Measurements from ENCODE around the gene PANX1. TPM values are rescaled to one million over a fixed set of nuclear protein-coding genes. Genes with fewer than 3 reads are reported as not detected.
A peak's percentile ranks its signal among the peaks of the same experiment; 100 is the strongest.

Gene PANX1
- total RNA-seq, 1 donor = 39.0 TPM

GRCh38 chr11:94193288-94193687 is 64.6 kb downstream of the PANX1 start:
- DNase-seq (ENCODE audit: low read depth) = peak; percentile 93
- no peak for TF ChIP-seq CTCF (IDR thresholded peaks at IDR 0.05; ENCODE audit: insufficient read depth, low read length)
- no peak overlapping the region for H3K4me3 ChIP-seq (ENCODE audit: low read depth, low read length)

GRCh38 chr11:94194712-94195111 is 66.1 kb downstream of the PANX1 start:
- H3K4me3 ChIP-seq (ENCODE audit: low read depth, low read length) = no peak overlapping the region
- TF ChIP-seq CTCF (IDR thresholded peaks at IDR 0.05; ENCODE audit: insufficient read depth, low read length) = no peak
- DNase-seq (ENCODE audit: low read depth) = no peak

GRCh38 chr11:94196363-94196762 is 67.7 kb downstream of the PANX1 start:
- TF ChIP-seq CTCF (IDR thresholded peaks at IDR 0.05; ENCODE audit: insufficient read depth, low read length) = no peak
- peak; percentile 39 for DNase-seq (ENCODE audit: low read depth)
- H3K4me3 ChIP-seq (ENCODE audit: low read depth, low read length) = no peak overlapping the region

- no peak for TF ChIP-seq CTCF (IDR thresholded peaks at IDR 0.05; ENCODE audit: insufficient read depth, low read length)
- H3K4me3 ChIP-seq (ENCODE audit: low read depth, low read length) = no peak overlapping the region
- DNase-seq (ENCODE audit: low read depth) = no peak
Measured at GRCh38 chr11:94198718-94199117, 70.1 kb downstream of the PANX1 start.

GRCh38 chr11:94199136-94200130 is 70.8 kb downstream of the PANX1 start:
- peak; percentile 30 for DNase-seq (ENCODE audit: low read depth)
- no peak overlapping the region for H3K4me3 ChIP-seq (ENCODE audit: low read depth, low read length)
- TF ChIP-seq CTCF (IDR thresholded peaks at IDR 0.05; ENCODE audit: insufficient read depth, low read length) = no peak

- peak; percentile 35 for DNase-seq (ENCODE audit: low read depth)
- no peak overlapping the region for H3K4me3 ChIP-seq (ENCODE audit: low read depth, low read length)
- TF ChIP-seq CTCF (IDR thresholded peaks at IDR 0.05; ENCODE audit: insufficient read depth, low read length) = no peak
Measured at GRCh38 chr11:94201004-94201465, 72.4 kb downstream of the PANX1 start.

All from fibroblast of the aortic adventitia (primary cell).